SHP77 treated with DMSO at 0.1 percent for 48 hours (cell line): ENCODE results near the gene ATP6V1F.

ENCODE experiments used
- DNase-seq: peaks from one replicate; lab custom pipeline; 2025; lab: John Stamatoyannopoulos, UW

ATP6V1F gene

DNA sequence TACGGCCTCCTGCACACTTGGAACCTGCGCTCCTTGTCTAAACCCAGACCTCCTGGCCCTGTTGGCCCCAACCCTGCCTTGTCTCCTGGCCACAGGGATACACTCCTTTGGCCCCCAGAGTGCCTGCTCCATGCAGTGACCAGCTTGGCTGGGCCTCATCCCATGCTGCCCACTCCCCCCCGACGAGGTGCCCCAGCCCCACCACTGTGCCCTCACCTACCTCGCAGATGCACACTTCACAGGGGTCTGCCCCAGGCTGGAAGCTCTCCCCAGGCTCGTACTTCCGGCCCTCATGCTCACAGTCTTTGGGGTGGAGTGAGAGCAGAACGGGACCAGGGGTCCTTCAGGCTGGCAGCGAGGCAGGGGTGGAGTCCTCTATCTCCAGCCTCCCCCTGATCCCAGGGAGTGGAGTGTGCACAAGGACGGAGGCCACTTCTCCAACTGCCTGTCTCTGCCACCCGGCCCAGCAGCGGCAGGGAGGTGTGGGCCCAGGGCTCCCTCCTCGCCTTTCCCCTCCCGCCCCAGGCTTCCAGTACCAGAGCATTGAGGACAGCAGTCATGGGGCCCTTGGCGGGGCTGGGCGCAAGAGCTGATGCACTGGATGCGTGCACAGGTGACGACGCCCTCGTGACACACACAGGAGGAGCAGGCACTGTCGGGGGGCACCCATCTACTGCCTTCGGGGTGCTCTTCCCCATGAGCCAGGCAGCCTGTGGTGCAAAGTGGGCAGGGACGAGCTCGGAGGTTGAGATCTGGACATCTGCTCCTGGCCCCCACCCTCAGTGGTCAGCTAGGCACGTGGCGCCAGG, 22.1 kb downstream of the ATP6V1F start:
- no peak for DNase-seq

GRCh38 chr7:128885370-128886187, 22.9 kb downstream of the ATP6V1F start:
- DNase-seq: no peak

DNA sequence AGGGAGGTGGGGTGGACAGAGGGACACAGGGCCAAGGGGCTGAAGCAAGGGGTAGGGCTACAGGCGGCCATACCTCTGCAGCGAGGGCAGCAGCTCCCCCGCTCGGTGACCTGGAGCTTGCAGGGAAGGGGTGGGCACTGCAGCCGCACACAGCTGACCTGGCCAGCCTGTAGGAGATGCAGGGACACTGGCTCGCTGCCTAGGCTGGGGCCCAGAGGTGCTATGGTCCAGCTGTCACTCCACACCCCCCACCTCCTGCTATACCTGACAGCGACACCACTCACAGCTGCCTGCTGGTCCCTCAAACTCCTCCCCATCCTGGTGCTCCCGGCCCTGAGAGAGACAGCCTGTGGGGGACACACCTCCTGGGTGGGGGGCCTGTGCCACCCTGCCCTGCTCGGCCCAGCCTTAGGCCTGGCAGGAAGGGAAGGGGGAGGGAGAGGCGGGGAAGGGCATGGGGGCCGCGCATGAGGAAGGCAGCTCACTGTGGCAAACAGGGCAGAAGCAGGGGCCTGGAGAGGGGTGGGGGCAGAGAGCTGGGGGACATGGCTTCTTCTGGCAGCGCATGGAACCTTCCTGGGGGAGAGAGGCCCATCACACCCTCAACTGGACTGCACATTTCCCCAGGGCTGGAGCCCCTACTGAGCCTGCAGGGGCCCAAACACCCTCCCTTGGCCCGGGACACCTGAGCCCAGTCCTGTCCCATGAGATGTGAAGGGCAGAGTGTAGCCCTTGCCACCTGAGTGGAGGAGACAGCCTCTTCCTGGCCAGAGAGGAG, 23.9 kb downstream of the ATP6V1F start:
- no peak for DNase-seq

DNA sequence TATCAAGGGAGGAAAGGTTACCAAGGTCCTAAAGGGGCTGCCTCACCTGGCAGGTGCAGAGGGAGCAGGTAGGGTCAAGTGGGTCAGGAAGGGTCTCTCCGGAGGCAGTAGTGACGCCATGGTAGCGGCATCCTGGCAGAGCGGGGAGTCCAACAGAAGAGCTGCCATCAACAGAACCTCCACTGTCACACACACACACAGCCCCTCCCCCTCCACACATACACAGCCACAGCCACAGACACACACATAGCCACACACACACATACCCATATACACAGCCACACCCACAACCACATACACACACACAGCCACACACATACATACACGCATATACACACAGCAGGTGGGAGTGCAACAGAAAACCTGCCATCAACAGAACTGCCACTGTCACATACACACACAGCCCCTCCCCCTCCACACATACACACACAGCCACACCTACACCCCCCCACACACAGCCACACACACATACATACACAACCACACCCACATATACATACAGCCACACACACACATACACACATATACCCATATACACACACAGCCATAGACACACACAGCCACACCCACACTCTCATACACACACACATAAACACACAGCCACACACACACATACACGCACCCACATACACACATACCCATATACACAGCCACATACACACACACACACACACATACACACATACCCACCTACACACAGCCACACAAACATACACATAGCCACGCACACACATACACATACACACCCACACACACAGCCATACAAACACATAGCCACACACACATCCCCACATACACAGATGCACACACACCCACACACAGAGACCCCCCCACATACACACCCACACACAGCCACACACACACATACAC, 24.7 kb downstream of the ATP6V1F start:
- no peak for DNase-seq

DNA sequence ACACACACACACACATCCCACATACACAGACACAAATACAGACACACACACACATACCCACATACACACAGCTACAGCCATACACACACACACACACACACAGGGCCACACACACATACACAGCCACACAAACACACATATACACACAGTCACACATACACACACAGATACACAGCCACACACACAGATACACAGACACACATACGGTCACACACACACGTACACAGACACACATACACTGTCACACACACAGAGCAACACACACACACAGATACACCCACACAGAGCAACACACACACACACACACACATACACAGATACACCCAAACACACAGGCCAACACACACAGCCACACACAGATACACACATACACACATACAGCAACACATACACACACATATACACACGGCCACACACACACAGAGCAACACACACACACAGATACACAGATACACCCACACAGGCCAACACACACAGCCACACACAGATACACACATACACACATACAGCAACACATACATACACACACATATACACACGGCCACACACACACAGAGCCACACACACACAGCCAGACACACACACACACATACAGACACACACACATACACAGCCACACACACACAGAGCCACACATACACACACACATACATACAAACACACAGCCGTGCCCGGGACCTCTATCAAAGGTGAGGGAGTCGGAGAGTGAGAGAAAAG, 25.5 kb downstream of the ATP6V1F start:
- no peak for DNase-seq

- no peak for DNase-seq
Measured at GRCh38 chr7:128888756-128889095, 26.1 kb downstream of the ATP6V1F start.

- DNase-seq: no peak
Measured at GRCh38 chr7:128889121-128889520, 26.5 kb downstream of the ATP6V1F start.

- no peak for DNase-seq
Measured at GRCh38 chr7:128890306-128891109, 27.9 kb downstream of the ATP6V1F start.

- no peak for DNase-seq
Measured at GRCh38 chr7:128891110-128891941, 28.7 kb downstream of the ATP6V1F start.

GRCh38 chr7:128891942-128892269, 29.2 kb downstream of the ATP6V1F start:
- DNase-seq: no peak

GRCh38 chr7:128892521-128893250, 30.0 kb downstream of the ATP6V1F start:
- no peak for DNase-seq

- DNase-seq: no peak
Measured at GRCh38 chr7:128893251-128894100, 30.8 kb downstream of the ATP6V1F start.

- DNase-seq: no peak
Measured at GRCh38 chr7:128894101-128894440, 31.4 kb downstream of the ATP6V1F start.

GRCh38 chr7:128895320-128895719, 32.7 kb downstream of the ATP6V1F start:
- no peak for DNase-seq

DNA sequence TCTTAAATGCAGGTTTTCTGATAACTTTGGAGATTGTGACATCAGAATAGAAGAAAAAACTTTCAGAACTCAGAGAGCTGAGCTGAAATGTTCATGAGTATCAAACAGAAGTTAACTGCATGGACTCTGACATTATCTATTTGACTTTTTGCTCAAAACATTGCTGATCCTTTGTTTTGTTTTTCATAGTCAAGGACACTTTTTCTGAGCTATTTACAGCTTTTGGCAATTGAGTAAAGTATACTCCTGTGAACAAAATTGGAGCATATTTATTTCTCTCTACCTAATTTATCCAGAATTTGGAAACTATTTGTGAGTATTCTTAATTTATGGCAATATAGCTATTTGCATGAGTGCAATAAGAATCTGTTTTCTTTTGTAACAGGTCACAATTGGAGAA, 36.7 kb downstream of the ATP6V1F start:
- no peak for DNase-seq

DNA sequence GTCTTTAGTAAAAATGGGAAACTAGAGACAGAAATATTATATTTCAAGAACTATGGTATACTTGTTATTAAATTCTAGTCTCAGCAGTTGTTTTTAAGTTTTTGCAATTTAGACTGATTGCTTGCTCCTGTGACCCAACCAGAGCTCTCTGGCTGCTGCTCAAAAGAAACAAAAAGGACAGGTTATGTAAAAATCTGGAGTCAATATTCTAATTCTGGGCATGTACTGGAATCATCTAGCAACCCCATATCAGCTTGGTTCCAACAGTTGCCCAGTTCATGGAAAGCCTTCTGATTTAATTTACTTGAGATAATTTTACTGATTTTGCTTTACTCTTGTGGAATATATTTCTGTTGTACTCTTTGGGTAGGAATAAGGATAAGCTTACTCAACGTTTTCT, 37.6 kb downstream of the ATP6V1F start:
- DNase-seq: no peak

GRCh38 chr7:128902761-128903585, 40.3 kb downstream of the ATP6V1F start:
- no peak for DNase-seq
